Heart left ventricle (tissue), 13 donors: ENCODE data around the gene PATJ.

Experiments used
- CTCF ChIP-seq, 12 donors: fragments of 200-600 bp; sonication (generic) in 4 of 12; IDR thresholded peaks; one replicate each; pipeline versions ENCODE4 v1.5.0 to v1.8.0; 2018 to 2022; ENCODE audit warnings: antibody characterized with exemption in 12 of 12, mild to moderate bottlenecking in 5 of 12
- POLR2A ChIP-seq, 2 donors: fragments of 450-650 bp; IDR thresholded peaks; one replicate each; pipeline ENCODE4 v1.6.1; 2017; ENCODE audit warnings: antibody characterized with exemption in 2 of 2, mild to moderate bottlenecking in 2 of 2, moderate library complexity in 2 of 2
- donor health status: ischemic (EF 13 %, LVEDD 7.1; RV severe dilation, severe dysfunction).
- donor health status: DM: no; HTN: yes; CAD: no.
- donor health status: DM: no; HTN: no; CAD: no.
- donor health status: ischemic (EF 25% LVEDD 6.9; RV normal size, moderate dysfunction).
- donor health status: ischemic (EF 25% LVEDD 5.7; RV mildly dilated, moderate dysfunction).
- donor health status: ischemic (EF 35%, LVEDD 5.7; RV mildly dilated, moderate dysfunction).
- donor health status: nonischemic (EF 11% LVEDD 7.7; RV severe dilation, severe dysfunction).
- donor health status: DM: yes; HTN: yes; CAD: no.
- donor health status: PGD.
- donor health status: ischemic (EF 29% LVEDD 5.4; RV normal size, mild dysfunction).
- donor health status: nonischemic (EF 23%, LVEDD 6.1; RV moderate dilation, normal function).

DNA sequence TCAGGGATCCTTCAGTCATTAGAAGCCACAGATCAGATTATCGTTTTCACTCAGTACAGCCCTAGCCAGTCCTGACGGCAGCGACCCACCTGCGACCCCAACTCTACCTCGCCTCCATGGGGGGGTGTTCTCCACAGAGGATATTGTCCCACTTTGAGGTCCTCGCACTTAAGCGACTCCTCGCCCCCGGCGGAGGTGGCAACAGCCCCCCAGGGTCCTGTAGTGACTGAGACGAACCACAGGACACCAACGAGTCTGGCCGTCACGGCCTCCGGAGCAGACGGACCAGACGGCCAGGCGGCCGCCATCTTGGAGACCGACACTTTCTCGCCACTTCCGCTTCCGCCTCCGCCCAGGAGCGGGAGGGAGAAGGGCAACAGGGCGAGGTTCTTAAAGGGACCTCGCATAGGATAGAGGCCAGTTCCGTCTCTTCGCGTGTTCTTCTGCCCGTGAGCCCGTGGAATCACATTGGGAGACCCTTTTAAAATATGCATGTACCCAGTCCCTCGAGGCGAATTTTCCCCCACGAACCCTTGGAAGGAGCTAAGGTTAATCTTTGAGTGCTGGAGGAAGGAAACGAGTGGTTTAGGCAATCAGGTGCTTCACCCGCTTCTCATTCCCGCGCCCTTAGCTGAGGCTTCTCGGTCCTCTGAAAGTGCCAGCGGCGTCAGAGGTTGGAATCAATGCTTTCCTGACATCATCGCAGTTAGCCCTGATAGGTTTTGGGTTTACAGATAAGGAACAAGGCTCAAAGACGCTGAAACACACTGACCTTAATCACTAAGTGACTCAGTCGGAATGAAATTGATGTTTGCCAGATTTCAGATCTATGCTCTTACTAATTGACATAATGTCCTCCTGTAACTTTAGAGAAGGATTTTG, 17.2 kb upstream of the PATJ start, which contains the start of gene TM2D1:
- TF ChIP-seq CTCF (IDR thresholded peaks at IDR 0.05) (no peak), POLR2A (IDR thresholded peaks at IDR 0.05) (peak; percentile 23 to 67)
